ENCODE results near the gene IL7R. TPM values are rescaled to one million over a fixed set of nuclear protein-coding genes. Genes with fewer than 3 reads are reported as not detected.
A peak's percentile ranks its signal among the peaks of the same experiment; 100 is the strongest.

The IL7R gene
- total RNA-seq, 2 experiments from 2014 or later, result 4.6 to 62.2 TPM

- no peaks in the 10 kb centered on the region for H4K20me1 ChIP-seq (ENCODE audit: insufficient read depth, low read length)
- peaks cover 8% of the 10 kb centered on the region; the same call in 1 of the 2 replicates for H3K36me3 ChIP-seq (ENCODE audit: insufficient read depth, low read length)
- H3K4me2 ChIP-seq (ENCODE audit: low read length), result no peak overlapping the region
- no peaks in the 10 kb centered on the region for H3K79me2 ChIP-seq (ENCODE audit: insufficient read depth, low read depth, low read length)
- intact Hi-C loops (cut with micrococcal nuclease; ENCODE audit: unreplicated experiment), result no loop called here
- H3K4me3 ChIP-seq (ENCODE audit: low read depth, low read length, poor library complexity, severe bottlenecking), result no peak overlapping the region
- H3K4me1 ChIP-seq (ENCODE audit: insufficient read depth, low read length, poor library complexity, severe bottlenecking), result peaks cover 42% of the 10 kb centered on the region
- no peak overlapping the region for H3K27ac ChIP-seq (ENCODE audit: low read depth, low read length, poor library complexity, severe bottlenecking)
- BruUV-seq (replicated peaks), result no TSS peak
- CTCF ChIA-PET (ENCODE audit: unreplicated experiment), result interaction anchor here (1.1 kb wide), 1 partner anchor 14 kb away, joined by 4 read pairs; no protein-coding TSS in a partner anchor
- TF ChIP-seq EZH2phosphoT487 (IDR thresholded peaks at IDR 0.05; ENCODE audit: borderline replicate concordance, low read depth, low read length) (no peak), CTCF (conservative IDR thresholded peaks at IDR 0.05; ENCODE audit: low read length) (no peak)
- DNase-seq (ENCODE audit: low spot score), result no peak
- peaks cover 9% of the 10 kb centered on the region; the same call in 1 of the 2 replicates for H3K9me3 ChIP-seq (ENCODE audit: low read length)
- POLR2A ChIA-PET, result interaction anchor here (0.9 to 1.4 kb wide), 5 partner anchors 9 to 113 kb away, joined by 3 to 5 read pairs (median 4); no protein-coding TSS in a partner anchor
- peak overlapping the region; percentile 23; the same call in 1 of the 2 replicates for H2AFZ ChIP-seq (ENCODE audit: low read length)
- H3K9me2 ChIP-seq (ENCODE audit: insufficient read depth, low read length), result no peaks in the 10 kb centered on the region
Measured at GRCh38 chr5:35894131-35894530, 37.4 kb downstream of the IL7R start.

- BruUV-seq (replicated peaks), result no TSS peak
Measured at GRCh38 chr5:35898952-35899660, 42.4 kb downstream of the IL7R start.

More at GRCh38 chr5:35898952-35899660, 42.4 kb downstream of the IL7R start:
- intact Hi-C loops (cut with micrococcal nuclease; ENCODE audit: unreplicated experiment), result no loop called here
- ChIA-PET POLR2A (interaction anchor here (0.7 to 2.9 kb wide), 8 partner anchors 9 to 104 kb away, joined by 3 to 16 read pairs (median 9); no protein-coding TSS in a partner anchor), CTCF (ENCODE audit: unreplicated experiment) (interaction anchor here (0.8 kb wide), 1 partner anchor 18 kb away, joined by 4 read pairs; no protein-coding TSS in a partner anchor)
- Histone ChIP-seq H3K4me1 (ENCODE audit: insufficient read depth, low read length, poor library complexity, severe bottlenecking) (peaks cover 61% of the 10 kb centered on the region), H3K9me2 (ENCODE audit: insufficient read depth, low read length) (no peaks in the 10 kb centered on the region), H3K4me3 (ENCODE audit: low read depth, low read length, poor library complexity, severe bottlenecking) (peak overlapping the region; percentile 24), H3K9me3 (ENCODE audit: low read length) (peaks cover 17% of the 10 kb centered on the region; the same call in 1 of the 2 replicates), H3K4me2 (ENCODE audit: low read length) (peak overlapping the region; percentile 49), H3K79me2 (ENCODE audit: insufficient read depth, low read depth, low read length) (no peaks in the 10 kb centered on the region), H4K20me1 (ENCODE audit: insufficient read depth, low read length) (no peaks in the 10 kb centered on the region), H3K36me3 (ENCODE audit: insufficient read depth, low read length) (peaks cover 19% of the 10 kb centered on the region), H2AFZ (ENCODE audit: low read length) (peak overlapping the region; percentile 94), H3K27ac (ENCODE audit: low read depth, low read length, poor library complexity, severe bottlenecking) (peak overlapping the region; percentile 57)
- no peak for DNase-seq (ENCODE audit: low spot score)
- no peak for TF ChIP-seq CTCF (conservative IDR thresholded peaks at IDR 0.05; ENCODE audit: low read length)
- TF ChIP-seq EZH2phosphoT487 (IDR thresholded peaks at IDR 0.05; ENCODE audit: borderline replicate concordance, low read depth, low read length), result no peak
